Hepatocyte (in vitro differentiated cells): ENCODE results near the gene DOK6.

Source experiments
- CTCF ChIP-seq: fragments of 200-600 bp; sonication (generic); IDR thresholded peaks from 2 replicates; pipeline ENCODE4 v1.5.1; 2016; ENCODE audit warnings: antibody characterized with exemption, mild to moderate bottlenecking; ENCODE audit not compliant: poor library complexity
- EZH2 ChIP-seq: fragments of 200-600 bp; sonication (generic); IDR thresholded peaks from 2 replicates; pipeline ENCODE4 v1.6.1; 2016; ENCODE audit warnings: antibody characterized with exemption, mild to moderate bottlenecking, borderline replicate concordance
- EZH2phosphoT487 ChIP-seq: fragments of 200-600 bp; sonication (generic); IDR thresholded peaks from one replicate; pipeline ENCODE4 v1.6.1; 2018; ENCODE audit warnings: antibody characterized with exemption, mild to moderate bottlenecking, low read depth, moderate library complexity; ENCODE audit not compliant: unreplicated experiment, severe bottlenecking

- TF ChIP-seq CTCF (no peak), EZH2phosphoT487 (no peak), EZH2 (no peak)
Measured at GRCh38 chr18:69616114-69616513, 215.4 kb downstream of the DOK6 start.
